ENCODE results near the gene RIOK2. TPM values are rescaled to one million over a fixed set of nuclear protein-coding genes. Genes with fewer than 3 reads are reported as not detected.

RIOK2 gene
- total and polyA plus RNA-seq, 12 donors, result 4.2 to 41.9 (median 22.3) TPM

GRCh38 chr5:97209343-97209742 lies 26.3 kb upstream of the RIOK2 start:
- Histone ChIP-seq H3K27ac (no peak overlapping the region), H3K4me1 (replicated peaks in 1 of 2) (no peaks in the 10 kb centered on the region), H3K27me3 (no peaks in the 10 kb centered on the region), H3K36me3 (replicated peaks in 1 of 2) (no peaks in the 10 kb centered on the region), H3K4me3 (no peak overlapping the region), H3K9me3 (replicated peaks in 1 of 3) (no peaks in the 10 kb centered on the region)
- DNase-seq, result no peak
- intact Hi-C loops (cut with DNase I), result no loop called here
- TF ChIP-seq CTCF (IDR thresholded peaks at IDR 0.05), result no peak
- no peak for TF ChIP-seq POLR2A (IDR thresholded peaks at IDR 0.05)
- 92 to 96% (median 93%) methylated on average over 2 of the region's 2 CpGs for WGBS, 4 donors

- DNase-seq, result no peak
- no peaks in the 10 kb centered on the region for H3K36me3 ChIP-seq (replicated peaks in 1 of 2)
- H3K4me3 ChIP-seq, result no peak overlapping the region
- H3K27ac ChIP-seq, result no peak overlapping the region
- intact Hi-C loops (cut with DNase I), result no loop called here
- no peaks in the 10 kb centered on the region for H3K27me3 ChIP-seq
- WGBS, 4 donors, result 67 to 81% (median 77%) methylated on average over 1 to 2 of the region's 2 CpGs
- H3K9me3 ChIP-seq (replicated peaks in 1 of 3), result no peaks in the 10 kb centered on the region
- H3K4me1 ChIP-seq (replicated peaks in 1 of 2), result no peaks in the 10 kb centered on the region
- TF ChIP-seq CTCF (IDR thresholded peaks at IDR 0.05), result no peak
- TF ChIP-seq POLR2A (IDR thresholded peaks at IDR 0.05), result no peak
These were observed 25.7 kb upstream of the RIOK2 start for GRCh38 chr5:97208714-97209113.

- DNase-seq, result no peak
- H3K27ac ChIP-seq, result no peak overlapping the region
- no peaks in the 10 kb centered on the region for H3K36me3 ChIP-seq (replicated peaks in 1 of 2)
- no peak overlapping the region for H3K4me3 ChIP-seq
- H3K4me1 ChIP-seq (replicated peaks in 1 of 2), result no peaks in the 10 kb centered on the region
- TF ChIP-seq POLR2A (IDR thresholded peaks at IDR 0.05), result no peak
- no peak for TF ChIP-seq CTCF (IDR thresholded peaks at IDR 0.05)
- 89 to 98% (median 97%) methylated on average over 5 to 6 of the region's 6 CpGs for WGBS, 4 donors
- intact Hi-C loops (cut with DNase I), result no loop called here
- no peaks in the 10 kb centered on the region for H3K27me3 ChIP-seq
- no peaks in the 10 kb centered on the region for H3K9me3 ChIP-seq (replicated peaks in 1 of 3)
These were observed 25.2 kb upstream of the RIOK2 start for GRCh38 chr5:97208184-97208713.

- H3K4me3 ChIP-seq, result no peak overlapping the region
- H3K27me3 ChIP-seq, result no peaks in the 10 kb centered on the region
- no peak overlapping the region for H3K27ac ChIP-seq
- WGBS, 4 donors, result 25 to 38% (median 33%) methylated on average over 2 of the region's 2 CpGs
- no peaks in the 10 kb centered on the region for H3K4me1 ChIP-seq (replicated peaks in 1 of 2)
- no peaks in the 10 kb centered on the region for H3K36me3 ChIP-seq (replicated peaks in 1 of 2)
- no peaks in the 10 kb centered on the region for H3K9me3 ChIP-seq (replicated peaks in 1 of 3)
- DNase-seq, result no peak
- intact Hi-C loops (cut with DNase I), result no loop called here
- TF ChIP-seq POLR2A (IDR thresholded peaks at IDR 0.05) (no peak), CTCF (IDR thresholded peaks at IDR 0.05) (no peak)
These were observed 11.3 kb upstream of the RIOK2 start for GRCh38 chr5:97194366-97194765.
